HG03159 (cell line): ENCODE data around the gene ZHX3.

Experiments
- ATAC-seq: cut with Tn5 transposase; IDR thresholded peaks from one replicate; pipeline ENCODE4 v1.9.1; 2021; ENCODE audit warnings: mild to moderate bottlenecking, moderate library complexity; ENCODE audit not compliant: unreplicated experiment

The ZHX3 gene

GRCh38 chr20:41158082-41158625 is 159.4 kb downstream of the ZHX3 start:
- no peak for ATAC-seq

- no peak for ATAC-seq
Measured at GRCh38 chr20:41155261-41155660, 162.3 kb downstream of the ZHX3 start.

- no peak for ATAC-seq
Measured at GRCh38 chr20:41154436-41155176, 162.9 kb downstream of the ZHX3 start.

DNA sequence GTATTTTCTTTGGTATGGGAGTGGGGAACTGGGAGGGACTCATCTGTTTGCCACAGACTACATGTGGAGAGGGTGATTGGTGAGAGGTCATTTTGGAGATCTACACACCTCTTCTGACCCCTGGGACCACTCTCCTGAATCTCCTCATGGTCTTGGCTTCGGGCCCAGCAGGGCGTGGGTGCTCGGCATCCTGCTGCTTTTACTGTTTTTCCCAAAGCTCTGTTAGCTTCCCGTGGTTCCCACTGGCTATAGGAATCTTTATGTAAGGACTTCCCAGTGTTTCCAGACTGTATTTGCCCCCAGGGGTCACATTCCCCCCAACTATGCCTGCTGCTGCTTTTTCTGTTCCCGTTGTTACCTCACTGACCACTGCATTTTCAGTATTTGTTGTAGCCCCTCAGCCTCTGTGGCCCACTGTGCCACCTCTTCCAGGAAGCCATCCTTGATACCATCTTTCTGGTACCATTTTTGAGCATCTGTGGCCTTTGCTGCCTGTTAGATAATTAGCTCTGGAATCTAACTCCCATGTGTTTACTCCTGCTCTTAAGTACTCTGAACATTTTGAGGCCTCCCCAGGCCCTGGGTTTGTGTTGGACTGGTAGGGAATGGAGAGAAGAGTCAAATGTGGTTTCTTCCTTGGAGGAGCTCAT is 165.3 kb downstream of the ZHX3 start:
- ATAC-seq: no peak

DNA sequence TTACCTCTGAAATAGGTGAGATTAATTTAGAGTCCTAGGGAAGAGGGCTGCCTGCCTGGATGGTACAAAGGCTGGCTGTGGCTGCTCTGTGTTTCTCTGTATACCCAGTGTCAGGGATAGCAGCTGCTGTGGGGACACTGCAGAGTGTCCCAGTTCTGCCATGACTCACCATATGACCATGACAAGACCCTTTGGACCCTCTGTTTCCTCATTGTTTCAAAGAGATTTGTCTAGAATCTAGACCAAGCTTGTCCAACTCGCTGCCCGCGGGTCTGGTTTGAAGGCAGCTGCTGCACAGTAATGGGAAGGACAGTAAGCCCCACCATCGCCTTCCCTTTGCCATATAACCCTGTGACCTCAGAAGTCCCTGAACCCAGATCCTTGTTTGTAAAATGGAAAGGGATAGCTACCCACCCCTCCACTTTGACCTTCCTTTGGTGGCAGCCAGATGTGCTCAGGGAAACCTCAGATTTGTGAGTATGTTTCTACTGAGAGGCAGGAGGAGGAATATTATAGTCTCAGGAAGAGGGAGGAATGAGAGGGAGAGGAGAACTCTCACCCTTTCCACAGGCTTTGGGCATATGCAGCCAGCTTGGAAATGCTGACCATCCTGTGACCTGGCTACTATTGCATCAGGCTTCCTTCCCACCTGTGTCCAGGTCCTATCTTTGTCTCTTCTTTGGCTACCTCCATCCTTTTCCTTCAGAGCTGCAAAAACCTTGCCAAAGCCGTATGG is 166.2 kb downstream of the ZHX3 start:
- no peak for ATAC-seq

DNA sequence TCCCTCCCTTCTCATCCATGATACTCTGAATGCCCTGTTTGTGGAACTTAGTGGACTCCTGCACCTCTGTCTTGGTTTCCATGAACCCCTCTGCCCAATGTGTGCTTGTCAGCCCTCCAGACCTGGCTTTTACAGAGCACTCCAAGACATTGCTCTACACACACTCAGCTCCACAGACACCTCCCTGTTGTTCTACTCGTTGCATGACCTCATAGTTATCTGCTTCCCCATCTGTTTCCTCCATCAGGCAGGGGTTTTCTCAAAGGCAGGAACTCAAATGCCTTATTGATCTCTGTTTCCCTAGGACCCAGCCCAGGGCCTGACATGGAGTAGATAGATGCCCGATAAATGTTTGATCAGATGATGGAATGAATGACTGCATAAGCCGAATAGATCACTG is 166.9 kb downstream of the ZHX3 start:
- ATAC-seq: no peak

GRCh38 chr20:41148942-41149341 is 168.6 kb downstream of the ZHX3 start:
- ATAC-seq: no peak

DNA sequence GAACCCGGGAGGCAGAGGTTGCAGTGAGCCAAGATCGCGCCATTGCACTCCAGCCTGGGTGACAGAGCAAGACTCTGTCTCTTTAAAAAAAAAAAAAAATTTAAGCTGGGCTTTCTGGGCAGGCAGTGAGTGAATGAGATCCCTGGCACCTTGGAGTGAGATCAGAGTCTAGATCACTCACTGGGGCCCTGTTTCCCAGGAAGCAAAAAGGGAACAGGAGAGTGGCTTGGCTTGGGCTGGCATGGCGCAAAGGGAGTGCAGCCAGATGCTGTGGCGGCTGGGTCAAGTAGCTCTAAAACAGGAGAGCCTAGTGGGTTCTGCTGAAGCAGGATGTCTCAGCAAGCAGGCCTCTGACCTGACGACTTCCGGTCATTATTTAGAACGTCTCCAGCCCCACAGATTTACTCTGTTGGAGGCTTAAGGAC is 169.8 kb downstream of the ZHX3 start:
- ATAC-seq: no peak

- ATAC-seq: no peak
Measured at GRCh38 chr20:41145821-41146620, 171.5 kb downstream of the ZHX3 start.

- no peak for ATAC-seq
Measured at GRCh38 chr20:41145317-41145716, 172.2 kb downstream of the ZHX3 start.

- no peak for ATAC-seq
Measured at GRCh38 chr20:41143354-41143753, 174.2 kb downstream of the ZHX3 start.

GRCh38 chr20:41142919-41143318 is 174.6 kb downstream of the ZHX3 start:
- ATAC-seq: no peak

- no peak for ATAC-seq
Measured at GRCh38 chr20:41142245-41142644, 175.3 kb downstream of the ZHX3 start.

DNA sequence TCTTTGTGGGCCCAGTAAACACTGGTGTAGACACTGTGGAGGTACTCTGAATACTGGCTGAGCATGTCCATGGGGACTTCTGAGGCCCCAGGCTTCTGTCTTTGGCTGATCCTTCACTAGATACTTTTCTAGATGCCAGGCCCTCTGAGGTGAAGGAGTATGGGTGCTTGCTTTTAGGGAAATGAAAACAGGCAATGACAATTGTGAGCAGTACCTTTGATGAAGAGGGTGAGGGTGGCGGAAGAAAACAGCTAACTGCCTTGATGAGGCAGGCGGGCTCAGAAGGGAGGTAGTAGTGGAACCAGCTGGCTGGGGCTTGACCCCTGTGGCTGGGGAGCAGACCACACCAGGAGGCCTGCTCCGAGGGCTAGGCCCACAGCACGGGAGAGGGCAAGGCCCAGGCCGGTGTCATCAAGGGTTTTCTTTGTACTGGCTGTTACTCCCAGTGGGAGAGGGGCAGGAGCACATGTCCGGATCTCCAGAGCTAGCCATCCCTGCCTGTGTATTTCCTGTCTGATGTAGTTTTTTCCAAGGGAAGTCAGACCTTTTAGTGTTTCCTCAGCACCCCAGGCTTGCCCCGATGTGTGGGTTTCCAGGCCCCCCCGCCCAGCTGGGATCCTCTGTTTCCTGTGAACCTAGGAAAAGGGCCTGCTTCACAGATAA is 176.2 kb downstream of the ZHX3 start:
- ATAC-seq: no peak

DNA sequence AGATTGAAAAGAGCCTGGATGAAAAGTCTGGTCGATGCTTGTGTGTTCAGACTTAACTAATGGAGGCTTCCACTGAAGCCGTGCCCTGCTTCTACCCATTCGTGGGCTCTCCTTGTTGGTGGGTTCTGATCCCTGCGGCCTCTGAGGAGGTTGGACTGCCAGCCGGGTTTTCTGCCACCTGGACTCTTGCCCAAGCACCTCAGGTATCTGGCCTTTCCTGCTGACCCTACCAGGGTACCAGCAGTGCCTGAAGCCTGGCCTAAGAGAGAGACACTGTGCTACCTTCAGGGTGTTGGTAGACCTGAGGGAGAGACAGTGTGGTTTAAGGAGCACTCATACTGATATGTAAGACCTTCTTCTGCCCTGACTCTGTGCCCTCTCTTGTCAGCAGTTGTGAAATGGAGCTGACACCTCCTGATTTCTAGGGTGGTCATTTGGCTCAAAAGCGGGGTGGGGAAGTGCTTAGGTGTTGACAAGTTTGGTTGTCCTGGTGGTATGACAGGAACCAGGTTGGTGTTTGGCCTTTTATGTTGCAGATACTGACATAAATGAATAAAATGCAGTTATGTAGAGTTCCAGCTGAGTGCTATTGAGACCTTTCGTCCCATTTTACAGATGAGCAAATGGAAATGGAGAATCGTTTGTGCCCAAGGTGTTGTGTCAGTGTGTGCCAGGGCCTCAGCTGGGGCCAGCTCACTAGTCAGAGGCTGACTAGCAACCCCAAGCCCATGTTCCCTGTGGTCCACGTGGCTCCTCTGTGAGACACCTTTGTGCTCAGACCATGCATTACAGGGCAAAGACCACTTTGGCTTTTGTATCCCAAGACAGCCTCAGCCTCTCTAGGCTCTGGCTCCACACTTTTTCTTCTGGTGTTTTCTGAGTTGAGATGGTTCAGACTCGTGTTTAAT is 177.1 kb downstream of the ZHX3 start:
- ATAC-seq: no peak

- no peak for ATAC-seq
Measured at GRCh38 chr20:41139227-41140093, 178.1 kb downstream of the ZHX3 start.

GRCh38 chr20:41138475-41139226 is 178.9 kb downstream of the ZHX3 start:
- ATAC-seq: no peak
